Keratinocyte (primary cell): ENCODE data around the gene GUK1. TPM values are rescaled to one million over a fixed set of nuclear protein-coding genes. Genes with fewer than 3 reads are reported as not detected.

Experiments used
- DNase-seq: peaks from one replicate; pipeline ENCODE4 v3.0.0-alpha.2; 2011; ENCODE audit warnings: low read depth, missing footprints, low spot score
- FAIRE-seq: peaks from 2 replicates; lab custom pipeline; 2011; peaks lifted over from hg19 to GRCh38; lab: Jason Lieb, UNC
- H2AFZ ChIP-seq: 2 replicates; pipeline ENCODE4 v1.6.0; 2012; ENCODE audit warnings: low read length, control low read depth, inconsistent platforms; ENCODE audit not compliant: control insufficient read depth
- H3K27ac ChIP-seq: 2 replicates; pipeline ENCODE4 v1.5.1; 2011; ENCODE audit warnings: low read length; ENCODE audit not compliant: control insufficient read depth, insufficient read depth
- H3K27me3 ChIP-seq: 3 replicates; pipeline ENCODE4 v1.6.0; 2011; ENCODE audit warnings: low read length; ENCODE audit not compliant: control insufficient read depth, insufficient read depth; ENCODE audit errors: extremely low read depth
- H3K36me3 ChIP-seq, 2 experiments: 2 replicates in 1 of 2; 3 replicates in 1 of 2; pipeline ENCODE4 v1.5.1; 2011; ENCODE audit warnings: low read length in 2 of 2, mild to moderate bottlenecking in 1 of 2; ENCODE audit not compliant: control insufficient read depth in 2 of 2, insufficient read depth in 2 of 2; ENCODE audit errors: extremely low read depth in 1 of 2
- H3K4me1 ChIP-seq: 3 replicates; pipeline ENCODE4 v1.5.1; 2011; ENCODE audit warnings: low read length; ENCODE audit not compliant: control insufficient read depth, insufficient read depth; ENCODE audit errors: extremely low read depth
- H3K4me2 ChIP-seq: 3 replicates; pipeline ENCODE4 v1.6.0; 2011; ENCODE audit warnings: low read depth, low read length; ENCODE audit not compliant: control insufficient read depth, insufficient read depth; ENCODE audit errors: extremely low read depth
- H3K4me3 ChIP-seq, 3 experiments: fragments of 200-600 bp in 1 of 3; sonication (generic) in 1 of 3; 2 replicates in 2 of 3; 3 replicates in 1 of 3; pipeline ENCODE4 v1.5.1; 2011 to 2016; ENCODE audit warnings: low read length in 3 of 3, mild to moderate bottlenecking in 3 of 3, control low read depth in 2 of 3, inconsistent platforms in 1 of 3, low read depth in 1 of 3, mixed read lengths in 1 of 3, mixed run types in 1 of 3, moderate library complexity in 1 of 3; ENCODE audit not compliant: control insufficient read depth in 2 of 3, insufficient read depth in 2 of 3; ENCODE audit errors: extremely low read depth in 1 of 3
- H3K79me2 ChIP-seq: 2 replicates; pipeline ENCODE4 v1.6.0; 2012; ENCODE audit warnings: low read length; ENCODE audit not compliant: control insufficient read depth, insufficient read depth
- H3K9ac ChIP-seq: 3 replicates; pipeline ENCODE4 v1.6.0; 2011; ENCODE audit warnings: low read length; ENCODE audit not compliant: control insufficient read depth, insufficient read depth; ENCODE audit errors: extremely low read depth
- H3K9me1 ChIP-seq: 3 replicates; pipeline ENCODE4 v1.6.0; 2011; ENCODE audit warnings: low read length; ENCODE audit not compliant: control insufficient read depth, insufficient read depth; ENCODE audit errors: extremely low read depth
- H3K9me3 ChIP-seq: 2 replicates; pipeline ENCODE4 v1.5.1; 2012; ENCODE audit warnings: low read depth, low read length; ENCODE audit not compliant: control insufficient read depth
- H4K20me1 ChIP-seq: 3 replicates; pipeline ENCODE4 v1.6.0; 2011; ENCODE audit warnings: low read length; ENCODE audit not compliant: control insufficient read depth, insufficient read depth; ENCODE audit errors: extremely low read depth
- CTCF ChIP-seq, 3 experiments: IDR thresholded peaks in 1 of 3; conservative IDR thresholded peaks in 1 of 3; optimal IDR thresholded peaks in 1 of 3; 2 replicates in 2 of 3; 3 replicates in 1 of 3; pipeline versions ENCODE3 to v1.5.1; 2011; ENCODE audit warnings: low read length in 3 of 3, mild to moderate bottlenecking in 3 of 3, moderate library complexity in 2 of 3, control low read depth in 1 of 3, inconsistent platforms in 1 of 3; ENCODE audit not compliant: insufficient read depth in 2 of 3; ENCODE audit errors: extremely low read depth in 1 of 3
- EZH2 ChIP-seq: IDR thresholded peaks from one replicate; pipeline ENCODE4 v1.6.1; 2012; ENCODE audit warnings: inconsistent platforms, mild to moderate bottlenecking, low read length, moderate library complexity
- dilution Hi-C: fragments of 300-500 bp; cut with MboI; formaldehyde crosslinking; loops from one replicate; pipeline ENCODE4 v1.7.0; 2020; ENCODE audit warnings: low sequenced_read_pairs; ENCODE audit not compliant: extremely low pct_ligation_motif_present
- polyA plus RNA-seq, 5 experiments: library from polyadenylated mRNA; depleted of rRNA in 3 of 5; stranded (reverse) in 3 of 5; stranded (forward) in 1 of 5; unstranded in 1 of 5; fragments of >200 nt; gene quantifications; 1 replicate in 1 of 5; 2 replicates in 3 of 5; 3 replicates in 1 of 5; pipeline versions ENCODE4 v1.2.1 to v1.2.3, GENCODE V29; 2011 to 2012; ENCODE audit warnings: missing spikeins in 2 of 5, low read depth in 1 of 5, low replicate concordance in 1 of 5

Gene GUK1
- polyA plus RNA-seq, 1 donor (not counting 4 experiments of a cell fraction or from before 2014, with no cell fraction given) = 450 TPM

GRCh38 chr1:228151180-228151925, 11.3 kb downstream of the GUK1 start:
- H3K79me2 ChIP-seq = peaks cover 17% of the 10 kb centered on the region
- peaks cover 53% of the 10 kb centered on the region for H3K4me1 ChIP-seq
- H3K36me3 ChIP-seq = peaks cover 16 to 29% of the 10 kb centered on the region in 2 experiments
- dilution Hi-C loops = no loop called here
- no peaks in the 10 kb centered on the region for H3K9me3 ChIP-seq
- H2AFZ ChIP-seq = no peak overlapping the region
- H3K9ac ChIP-seq = no peak overlapping the region
- DNase-seq (no peak), FAIRE-seq (no peak)
- no peaks in the 10 kb centered on the region for H3K27me3 ChIP-seq
- no peak overlapping the region for H3K4me2 ChIP-seq
- peaks cover 3% of the 10 kb centered on the region for H4K20me1 ChIP-seq
- no peak overlapping the region for H3K4me3 ChIP-seq
- no peak for TF ChIP-seq CTCF (optimal IDR thresholded peaks at IDR 0.05 in 1 of 3, IDR thresholded peaks at IDR 0.05 in 1 of 3, conservative IDR thresholded peaks at IDR 0.05 in 1 of 3; ENCODE audit: extremely low read depth in 1 of 3, insufficient read depth in 2 of 3, low read length in 3 of 3)
- TF ChIP-seq EZH2 = no peak
- no peak overlapping the region for H3K27ac ChIP-seq
- H3K9me1 ChIP-seq = no peaks in the 10 kb centered on the region

GRCh38 chr1:228152097-228152917, 12.2 kb downstream of the GUK1 start:
- no peak for TF ChIP-seq CTCF (optimal IDR thresholded peaks at IDR 0.05 in 1 of 3, IDR thresholded peaks at IDR 0.05 in 1 of 3, conservative IDR thresholded peaks at IDR 0.05 in 1 of 3; ENCODE audit: extremely low read depth in 1 of 3, insufficient read depth in 2 of 3, low read length in 3 of 3)
- TF ChIP-seq EZH2 = no peak
- FAIRE-seq = no peak
- dilution Hi-C loops = no loop called here
- Histone ChIP-seq H3K36me3 (peaks cover 14 to 23% of the 10 kb centered on the region in 2 experiments), H3K79me2 (peaks cover 8% of the 10 kb centered on the region), H4K20me1 (peaks cover 3% of the 10 kb centered on the region), H3K9ac (no peak overlapping the region), H3K4me1 (peaks cover 52% of the 10 kb centered on the region), H3K27me3 (no peaks in the 10 kb centered on the region), H3K9me1 (no peaks in the 10 kb centered on the region), H3K4me2 (no peak overlapping the region), H3K4me3 (no peak overlapping the region), H3K27ac (no peak overlapping the region), H3K9me3 (no peaks in the 10 kb centered on the region), H2AFZ (no peak overlapping the region)
- no peak for DNase-seq
